ENCODE results near the gene ABHD2. TPM values are rescaled to one million over a fixed set of nuclear protein-coding genes. Genes with fewer than 3 reads are reported as not detected.

Gene ABHD2
- total RNA-seq, 1 donor from 2014 or later, result 66.5 TPM

GRCh38 chr15:89108835-89109234 is 20.6 kb downstream of the ABHD2 start:
- Mint-ChIP-seq H3K9me3 (no peaks in the 10 kb centered on the region), H3K4me3 (no peak overlapping the region), H3K27me3 (ENCODE audit: insufficient read depth) (no peaks in the 10 kb centered on the region), H3K27ac (no peak overlapping the region), H3K36me3 (ENCODE audit: low read depth) (peaks cover 12% of the 10 kb centered on the region), H3K4me1 (ENCODE audit: low read depth) (peaks cover 15% of the 10 kb centered on the region)
- DNase-seq (ENCODE audit: low spot score), result no peak
- intact Hi-C loops (cut with micrococcal nuclease), result no loop called here

GRCh38 chr15:89109238-89109637 is 21.0 kb downstream of the ABHD2 start:
- H3K4me1 Mint-ChIP-seq (ENCODE audit: low read depth), result peaks cover 15% of the 10 kb centered on the region
- H3K9me3 Mint-ChIP-seq, result no peaks in the 10 kb centered on the region
- no peak for DNase-seq (ENCODE audit: low spot score)
- intact Hi-C loops (cut with micrococcal nuclease), result no loop called here
- peaks cover 12% of the 10 kb centered on the region for H3K36me3 Mint-ChIP-seq (ENCODE audit: low read depth)
- no peak overlapping the region for H3K4me3 Mint-ChIP-seq
- H3K27me3 Mint-ChIP-seq (ENCODE audit: insufficient read depth), result no peaks in the 10 kb centered on the region
- no peak overlapping the region for H3K27ac Mint-ChIP-seq

- Mint-ChIP-seq H3K9me3 (no peaks in the 10 kb centered on the region), H3K27me3 (ENCODE audit: insufficient read depth) (no peaks in the 10 kb centered on the region), H3K27ac (no peak overlapping the region), H3K4me1 (ENCODE audit: low read depth) (peaks cover 18% of the 10 kb centered on the region), H3K4me3 (no peak overlapping the region), H3K36me3 (ENCODE audit: low read depth) (peaks cover 13% of the 10 kb centered on the region)
- intact Hi-C loops (cut with micrococcal nuclease), result no loop called here
- no peak for DNase-seq (ENCODE audit: low spot score)
Measured at GRCh38 chr15:89110060-89110459, 21.8 kb downstream of the ABHD2 start.

GRCh38 chr15:89111352-89111751 is 23.1 kb downstream of the ABHD2 start:
- Mint-ChIP-seq H3K4me3 (no peak overlapping the region), H3K36me3 (ENCODE audit: low read depth) (peaks cover 14% of the 10 kb centered on the region), H3K27me3 (ENCODE audit: insufficient read depth) (no peaks in the 10 kb centered on the region), H3K4me1 (ENCODE audit: low read depth) (peaks cover 20% of the 10 kb centered on the region), H3K27ac (no peak overlapping the region), H3K9me3 (no peaks in the 10 kb centered on the region)
- no peak for DNase-seq (ENCODE audit: low spot score)
- intact Hi-C loops (cut with micrococcal nuclease), result no loop called here

GRCh38 chr15:89111961-89112340 is 23.7 kb downstream of the ABHD2 start:
- intact Hi-C loops (cut with micrococcal nuclease), result loop anchor here (2.0 kb wide), 1 partner anchor 15 kb away; no protein-coding TSS in a partner anchor
- Mint-ChIP-seq H3K27ac (no peak overlapping the region), H3K4me1 (ENCODE audit: low read depth) (peaks cover 20% of the 10 kb centered on the region), H3K27me3 (ENCODE audit: insufficient read depth) (no peaks in the 10 kb centered on the region), H3K36me3 (ENCODE audit: low read depth) (peaks cover 18% of the 10 kb centered on the region), H3K9me3 (no peaks in the 10 kb centered on the region), H3K4me3 (no peak overlapping the region)
- no peak for DNase-seq (ENCODE audit: low spot score)

GRCh38 chr15:89112341-89112971 is 24.2 kb downstream of the ABHD2 start:
- Mint-ChIP-seq H3K27ac (no peak overlapping the region), H3K9me3 (no peaks in the 10 kb centered on the region), H3K27me3 (ENCODE audit: insufficient read depth) (no peaks in the 10 kb centered on the region), H3K4me3 (no peak overlapping the region), H3K36me3 (ENCODE audit: low read depth) (peaks cover 16% of the 10 kb centered on the region), H3K4me1 (ENCODE audit: low read depth) (peaks cover 22% of the 10 kb centered on the region)
- no peak for DNase-seq (ENCODE audit: low spot score)
- intact Hi-C loops (cut with micrococcal nuclease), result loop anchor here (2.0 kb wide), 1 partner anchor 16 kb away; no protein-coding TSS in a partner anchor

GRCh38 chr15:89113296-89114024 is 25.2 kb downstream of the ABHD2 start:
- DNase-seq (ENCODE audit: low spot score), result no peak
- no peak overlapping the region for H3K4me3 Mint-ChIP-seq
- H3K9me3 Mint-ChIP-seq, result no peaks in the 10 kb centered on the region
- H3K27ac Mint-ChIP-seq, result no peak overlapping the region
- peaks cover 26% of the 10 kb centered on the region for H3K4me1 Mint-ChIP-seq (ENCODE audit: low read depth)
- intact Hi-C loops (cut with micrococcal nuclease), result loop anchor here (2.0 kb wide), 1 partner anchor 17 kb away; no protein-coding TSS in a partner anchor
- H3K36me3 Mint-ChIP-seq (ENCODE audit: low read depth), result peaks cover 18% of the 10 kb centered on the region
- H3K27me3 Mint-ChIP-seq (ENCODE audit: insufficient read depth), result no peaks in the 10 kb centered on the region

- H3K4me3 Mint-ChIP-seq, result no peak overlapping the region
Measured at GRCh38 chr15:89114990-89115389, 26.7 kb downstream of the ABHD2 start.

GRCh38 chr15:89115547-89115946 is 27.3 kb downstream of the ABHD2 start:
- Mint-ChIP-seq H3K9me3 (no peaks in the 10 kb centered on the region), H3K27me3 (ENCODE audit: insufficient read depth) (no peaks in the 10 kb centered on the region), H3K4me3 (no peak overlapping the region), H3K36me3 (ENCODE audit: low read depth) (peaks cover 27% of the 10 kb centered on the region), H3K27ac (no peak overlapping the region), H3K4me1 (ENCODE audit: low read depth) (peaks cover 21% of the 10 kb centered on the region)
- intact Hi-C loops (cut with micrococcal nuclease), result no loop called here
- DNase-seq (ENCODE audit: low spot score), result no peak

More at GRCh38 chr15:89114990-89115389, 26.7 kb downstream of the ABHD2 start:
- H3K27me3 Mint-ChIP-seq (ENCODE audit: insufficient read depth), result no peaks in the 10 kb centered on the region
- no peak overlapping the region for H3K27ac Mint-ChIP-seq
- peaks cover 27% of the 10 kb centered on the region for H3K36me3 Mint-ChIP-seq (ENCODE audit: low read depth)
- H3K4me1 Mint-ChIP-seq (ENCODE audit: low read depth), result peaks cover 21% of the 10 kb centered on the region
- no peak for DNase-seq (ENCODE audit: low spot score)
- intact Hi-C loops (cut with micrococcal nuclease), result no loop called here
- no peaks in the 10 kb centered on the region for H3K9me3 Mint-ChIP-seq

- Mint-ChIP-seq H3K4me3 (no peak overlapping the region), H3K36me3 (ENCODE audit: low read depth) (peaks cover 30% of the 10 kb centered on the region), H3K27ac (no peak overlapping the region), H3K4me1 (ENCODE audit: low read depth) (peaks cover 21% of the 10 kb centered on the region), H3K27me3 (ENCODE audit: insufficient read depth) (no peaks in the 10 kb centered on the region), H3K9me3 (no peaks in the 10 kb centered on the region)
- no peak for DNase-seq (ENCODE audit: low spot score)
- intact Hi-C loops (cut with micrococcal nuclease), result no loop called here
Measured at GRCh38 chr15:89116404-89116803, 28.1 kb downstream of the ABHD2 start.

GRCh38 chr15:89117790-89118189 is 29.5 kb downstream of the ABHD2 start:
- intact Hi-C loops (cut with micrococcal nuclease), result no loop called here

GRCh38 chr15:89118481-89118989 is 30.3 kb downstream of the ABHD2 start:
- Mint-ChIP-seq H3K27me3 (ENCODE audit: insufficient read depth) (no peaks in the 10 kb centered on the region), H3K4me1 (ENCODE audit: low read depth) (peaks cover 10% of the 10 kb centered on the region), H3K4me3 (no peak overlapping the region), H3K9me3 (no peaks in the 10 kb centered on the region), H3K36me3 (ENCODE audit: low read depth) (peaks cover 32% of the 10 kb centered on the region), H3K27ac (no peak overlapping the region)
- DNase-seq (ENCODE audit: low spot score), result no peak
- intact Hi-C loops (cut with micrococcal nuclease), result no loop called here

More at GRCh38 chr15:89117790-89118189, 29.5 kb downstream of the ABHD2 start:
- Mint-ChIP-seq H3K27me3 (ENCODE audit: insufficient read depth) (no peaks in the 10 kb centered on the region), H3K9me3 (no peaks in the 10 kb centered on the region), H3K27ac (no peak overlapping the region), H3K4me3 (no peak overlapping the region), H3K4me1 (ENCODE audit: low read depth) (peaks cover 16% of the 10 kb centered on the region), H3K36me3 (ENCODE audit: low read depth) (peaks cover 31% of the 10 kb centered on the region)
- no peak for DNase-seq (ENCODE audit: low spot score)

Measured in activated T-helper 1 cell treated with anti-CD3 and anti-CD28 coated beads, Interleukin-12 subunit alpha, Interleukin-12 subunit beta, Interleukin-2, Interleukin-4 antibody, amounts not matched to agents 30 ng/mL and 10 ng/mL and 1 ng/mL, durations not matched to agents 14 hours and 24 hours and 36 hours (primary cell).